NB4 (cell line): ENCODE results near the gene CETP.

Experiments used
- MYC ChIP-seq: IDR thresholded peaks from 2 replicates; pipeline ENCODE4 v1.6.1; 2011; ENCODE audit warnings: low read depth, low read length
- TF ChIP-seq, protein P1 (sequence below): IDR thresholded peaks from one replicate; pipeline ENCODE4 v1.5.1; 2012; ENCODE audit warnings: low read depth, low read length

DNA sequence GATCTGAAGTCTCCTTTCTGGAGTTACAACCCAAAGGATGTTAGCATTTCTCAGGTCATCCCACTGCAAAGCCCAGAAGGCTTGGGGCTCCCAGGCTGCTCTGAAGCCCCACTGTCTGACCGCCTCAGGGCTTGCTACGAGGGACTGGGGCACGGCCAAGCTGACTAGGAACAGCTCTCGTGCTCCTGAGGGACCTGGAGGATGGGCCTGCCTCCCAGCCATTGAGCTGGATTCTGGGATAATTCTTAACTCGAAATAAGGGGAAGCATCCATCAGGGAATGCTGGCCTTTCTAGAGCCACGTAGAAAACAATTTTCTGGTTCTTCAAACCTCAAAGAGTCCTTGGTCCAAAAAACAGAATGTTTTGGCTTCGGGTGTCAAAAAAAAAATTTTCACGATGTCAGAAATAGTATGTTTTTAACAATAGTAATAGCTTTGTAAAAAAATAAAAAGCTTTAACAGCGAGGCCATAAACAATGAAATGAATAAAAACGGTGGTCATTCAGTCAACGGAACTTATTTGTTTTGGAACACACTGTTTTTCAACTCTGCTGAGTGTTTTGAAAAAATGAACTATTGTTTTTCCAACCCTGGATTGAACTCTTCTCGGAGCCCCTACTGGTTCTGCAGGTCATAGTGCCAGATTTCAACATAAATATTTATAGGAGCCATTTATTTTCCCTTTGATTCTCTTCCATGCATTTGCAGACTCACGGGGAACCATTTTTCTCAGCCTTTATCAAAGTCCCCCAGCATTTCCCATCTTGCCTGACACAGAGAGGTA, 46.2 kb upstream of the CETP start:
- TF ChIP-seq, protein P1, sequence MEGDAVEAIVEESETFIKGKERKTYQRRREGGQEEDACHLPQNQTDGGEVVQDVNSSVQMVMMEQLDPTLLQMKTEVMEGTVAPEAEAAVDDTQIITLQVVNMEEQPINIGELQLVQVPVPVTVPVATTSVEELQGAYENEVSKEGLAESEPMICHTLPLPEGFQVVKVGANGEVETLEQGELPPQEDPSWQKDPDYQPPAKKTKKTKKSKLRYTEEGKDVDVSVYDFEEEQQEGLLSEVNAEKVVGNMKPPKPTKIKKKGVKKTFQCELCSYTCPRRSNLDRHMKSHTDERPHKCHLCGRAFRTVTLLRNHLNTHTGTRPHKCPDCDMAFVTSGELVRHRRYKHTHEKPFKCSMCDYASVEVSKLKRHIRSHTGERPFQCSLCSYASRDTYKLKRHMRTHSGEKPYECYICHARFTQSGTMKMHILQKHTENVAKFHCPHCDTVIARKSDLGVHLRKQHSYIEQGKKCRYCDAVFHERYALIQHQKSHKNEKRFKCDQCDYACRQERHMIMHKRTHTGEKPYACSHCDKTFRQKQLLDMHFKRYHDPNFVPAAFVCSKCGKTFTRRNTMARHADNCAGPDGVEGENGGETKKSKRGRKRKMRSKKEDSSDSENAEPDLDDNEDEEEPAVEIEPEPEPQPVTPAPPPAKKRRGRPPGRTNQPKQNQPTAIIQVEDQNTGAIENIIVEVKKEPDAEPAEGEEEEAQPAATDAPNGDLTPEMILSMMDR, result no peak
- TF ChIP-seq MYC, result no peak
